ENCODE results near the gene ADM2. TPM values are rescaled to one million over a fixed set of nuclear protein-coding genes. Genes with fewer than 3 reads are reported as not detected.

The ADM2 gene
- total and polyA plus RNA-seq, 2 donors (not counting 1 experiment from before 2014, with no cell fraction given): 0.73 to 5.8 TPM

DNA sequence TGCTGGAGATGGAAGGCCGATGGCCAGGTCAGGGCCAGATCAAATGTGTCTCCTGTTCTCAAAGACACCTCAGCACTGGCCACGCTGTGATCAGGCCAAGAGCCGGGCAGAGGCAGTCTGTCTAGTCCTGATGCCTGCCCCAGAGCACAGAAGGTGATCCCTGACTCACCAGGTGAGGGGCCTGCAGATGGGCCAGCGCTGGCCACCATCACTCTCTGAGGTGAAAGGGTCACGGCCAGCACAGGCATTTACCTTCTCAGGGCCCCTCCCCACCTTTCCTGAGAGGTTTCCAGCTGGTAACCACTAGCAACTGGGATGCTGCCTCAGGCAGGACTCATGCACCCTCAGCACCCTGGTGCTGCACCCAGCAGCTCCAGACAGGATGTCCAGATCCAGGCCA is 9.4 kb upstream of the ADM2 start:
- TF ChIP-seq, protein P1, sequence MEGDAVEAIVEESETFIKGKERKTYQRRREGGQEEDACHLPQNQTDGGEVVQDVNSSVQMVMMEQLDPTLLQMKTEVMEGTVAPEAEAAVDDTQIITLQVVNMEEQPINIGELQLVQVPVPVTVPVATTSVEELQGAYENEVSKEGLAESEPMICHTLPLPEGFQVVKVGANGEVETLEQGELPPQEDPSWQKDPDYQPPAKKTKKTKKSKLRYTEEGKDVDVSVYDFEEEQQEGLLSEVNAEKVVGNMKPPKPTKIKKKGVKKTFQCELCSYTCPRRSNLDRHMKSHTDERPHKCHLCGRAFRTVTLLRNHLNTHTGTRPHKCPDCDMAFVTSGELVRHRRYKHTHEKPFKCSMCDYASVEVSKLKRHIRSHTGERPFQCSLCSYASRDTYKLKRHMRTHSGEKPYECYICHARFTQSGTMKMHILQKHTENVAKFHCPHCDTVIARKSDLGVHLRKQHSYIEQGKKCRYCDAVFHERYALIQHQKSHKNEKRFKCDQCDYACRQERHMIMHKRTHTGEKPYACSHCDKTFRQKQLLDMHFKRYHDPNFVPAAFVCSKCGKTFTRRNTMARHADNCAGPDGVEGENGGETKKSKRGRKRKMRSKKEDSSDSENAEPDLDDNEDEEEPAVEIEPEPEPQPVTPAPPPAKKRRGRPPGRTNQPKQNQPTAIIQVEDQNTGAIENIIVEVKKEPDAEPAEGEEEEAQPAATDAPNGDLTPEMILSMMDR (conservative IDR thresholded peaks at IDR 0.05 in 1 of 2, IDR thresholded peaks at IDR 0.05 in 1 of 2; ENCODE audit: low read depth in 1 of 2, low read length in 2 of 2): no peak
- TF ChIP-seq EZH2 (IDR thresholded peaks at IDR 0.05; ENCODE audit: low read length, missing control alignments): no peak
- DNase-seq (ENCODE audit: low read depth in 2 of 2): no peak
- H2AFZ ChIP-seq (ENCODE audit: low read length): no peak overlapping the region
- no peak overlapping the region for H3K4me2 ChIP-seq (ENCODE audit: extremely low read depth, insufficient read depth, low read length)
- no peaks in the 10 kb centered on the region for H3K9me3 ChIP-seq (ENCODE audit: control insufficient read depth, insufficient read depth, low read depth, low read length)
- peaks cover 3% of the 10 kb centered on the region for H4K20me1 ChIP-seq (ENCODE audit: control insufficient read depth, extremely low read depth, insufficient read depth, low read length)
- no peak overlapping the region for H3K4me3 ChIP-seq (replicated peaks in 1 of 4; ENCODE audit: control extremely low read depth in 1 of 4, insufficient read depth in 1 of 4, low read depth in 3 of 4, low read length in 4 of 4)
- H3K27me3 ChIP-seq (ENCODE audit: control insufficient read depth, insufficient read depth, low read length): no peaks in the 10 kb centered on the region
- H3K4me1 ChIP-seq (ENCODE audit: control insufficient read depth, extremely low read depth, insufficient read depth, low read length): peaks cover 16% of the 10 kb centered on the region
- no peak overlapping the region for H3K9ac ChIP-seq (ENCODE audit: insufficient read depth, low read length)
- H3K79me2 ChIP-seq (ENCODE audit: control insufficient read depth, insufficient read depth, low read length): peaks cover 55% of the 10 kb centered on the region
- H3K36me3 ChIP-seq (ENCODE audit: control insufficient read depth, insufficient read depth, low read length): peaks cover 5% of the 10 kb centered on the region
- H3K27ac ChIP-seq (ENCODE audit: insufficient read depth, low read length): no peak overlapping the region

- Histone ChIP-seq H3K4me2 (ENCODE audit: extremely low read depth, insufficient read depth, low read length) (peak overlapping the region; percentile 96), H3K27me3 (ENCODE audit: control insufficient read depth, insufficient read depth, low read length) (no peaks in the 10 kb centered on the region), H3K27ac (ENCODE audit: insufficient read depth, low read length) (no peak overlapping the region), H3K79me2 (ENCODE audit: control insufficient read depth, insufficient read depth, low read length) (peaks cover 55% of the 10 kb centered on the region), H3K9me3 (ENCODE audit: control insufficient read depth, insufficient read depth, low read depth, low read length) (no peaks in the 10 kb centered on the region), H2AFZ (ENCODE audit: low read length) (no peak overlapping the region), H3K9ac (ENCODE audit: insufficient read depth, low read length) (no peak overlapping the region), H3K36me3 (ENCODE audit: control insufficient read depth, insufficient read depth, low read length) (peaks cover 2% of the 10 kb centered on the region), H3K4me1 (ENCODE audit: control insufficient read depth, extremely low read depth, insufficient read depth, low read length) (peaks cover 16% of the 10 kb centered on the region), H4K20me1 (ENCODE audit: control insufficient read depth, extremely low read depth, insufficient read depth, low read length) (peaks cover 3% of the 10 kb centered on the region), H3K4me3 (replicated peaks in 1 of 4; ENCODE audit: control extremely low read depth in 1 of 4, insufficient read depth in 1 of 4, low read depth in 3 of 4, low read length in 4 of 4) (peak overlapping the region in 2 of 4 experiments; percentile 63 to 73)
- DNase-seq (ENCODE audit: low read depth in 2 of 2): no peak
- TF ChIP-seq EZH2 (IDR thresholded peaks at IDR 0.05; ENCODE audit: low read length, missing control alignments): no peak
- TF ChIP-seq, protein P1 (conservative IDR thresholded peaks at IDR 0.05 in 1 of 2, IDR thresholded peaks at IDR 0.05 in 1 of 2; ENCODE audit: low read depth in 1 of 2, low read length in 2 of 2): peak in 1 of 2 donors; percentile 25
These were observed 8.3 kb upstream of the ADM2 start for GRCh38 chr22:50473088-50473487.

- Histone ChIP-seq H3K4me1 (ENCODE audit: control insufficient read depth, extremely low read depth, insufficient read depth, low read length) (peaks cover 16% of the 10 kb centered on the region), H3K4me3 (replicated peaks in 1 of 4; ENCODE audit: control extremely low read depth in 1 of 4, insufficient read depth in 1 of 4, low read depth in 3 of 4, low read length in 4 of 4) (peak overlapping the region; percentile 63 to 73 (median 72)), H4K20me1 (ENCODE audit: control insufficient read depth, extremely low read depth, insufficient read depth, low read length) (peaks cover 3% of the 10 kb centered on the region), H3K4me2 (ENCODE audit: extremely low read depth, insufficient read depth, low read length) (peak overlapping the region; percentile 96), H3K79me2 (ENCODE audit: control insufficient read depth, insufficient read depth, low read length) (peaks cover 49% of the 10 kb centered on the region), H3K9ac (ENCODE audit: insufficient read depth, low read length) (peak overlapping the region; percentile 71), H3K36me3 (ENCODE audit: control insufficient read depth, insufficient read depth, low read length) (peaks cover 2% of the 10 kb centered on the region), H3K27me3 (ENCODE audit: control insufficient read depth, insufficient read depth, low read length) (peaks cover 3% of the 10 kb centered on the region), H2AFZ (ENCODE audit: low read length) (no peak overlapping the region), H3K27ac (ENCODE audit: insufficient read depth, low read length) (peak overlapping the region; percentile 71), H3K9me3 (ENCODE audit: control insufficient read depth, insufficient read depth, low read depth, low read length) (no peaks in the 10 kb centered on the region)
- peak; percentile 55 to 60 for DNase-seq (ENCODE audit: low read depth in 2 of 2)
- TF ChIP-seq, protein P1 (conservative IDR thresholded peaks at IDR 0.05 in 1 of 2, IDR thresholded peaks at IDR 0.05 in 1 of 2; ENCODE audit: low read depth in 1 of 2, low read length in 2 of 2): no peak
- TF ChIP-seq EZH2 (IDR thresholded peaks at IDR 0.05; ENCODE audit: low read length, missing control alignments): no peak
These were observed 7.3 kb upstream of the ADM2 start for GRCh38 chr22:50473855-50474671.

All from fibroblast of lung (primary cell).